HG02884 (cell line): Measurements from ENCODE around the gene PRKAG2.

Experiments used
- ATAC-seq: cut with Tn5 transposase; IDR thresholded peaks from one replicate; pipeline ENCODE4 v1.9.1; 2021; ENCODE audit warnings: mild to moderate bottlenecking, moderate library complexity; ENCODE audit not compliant: unreplicated experiment

The PRKAG2 gene

GRCh38 chr7:151686016-151686766 lies 190.7 kb downstream of the PRKAG2 start:
- no peak for ATAC-seq

DNA sequence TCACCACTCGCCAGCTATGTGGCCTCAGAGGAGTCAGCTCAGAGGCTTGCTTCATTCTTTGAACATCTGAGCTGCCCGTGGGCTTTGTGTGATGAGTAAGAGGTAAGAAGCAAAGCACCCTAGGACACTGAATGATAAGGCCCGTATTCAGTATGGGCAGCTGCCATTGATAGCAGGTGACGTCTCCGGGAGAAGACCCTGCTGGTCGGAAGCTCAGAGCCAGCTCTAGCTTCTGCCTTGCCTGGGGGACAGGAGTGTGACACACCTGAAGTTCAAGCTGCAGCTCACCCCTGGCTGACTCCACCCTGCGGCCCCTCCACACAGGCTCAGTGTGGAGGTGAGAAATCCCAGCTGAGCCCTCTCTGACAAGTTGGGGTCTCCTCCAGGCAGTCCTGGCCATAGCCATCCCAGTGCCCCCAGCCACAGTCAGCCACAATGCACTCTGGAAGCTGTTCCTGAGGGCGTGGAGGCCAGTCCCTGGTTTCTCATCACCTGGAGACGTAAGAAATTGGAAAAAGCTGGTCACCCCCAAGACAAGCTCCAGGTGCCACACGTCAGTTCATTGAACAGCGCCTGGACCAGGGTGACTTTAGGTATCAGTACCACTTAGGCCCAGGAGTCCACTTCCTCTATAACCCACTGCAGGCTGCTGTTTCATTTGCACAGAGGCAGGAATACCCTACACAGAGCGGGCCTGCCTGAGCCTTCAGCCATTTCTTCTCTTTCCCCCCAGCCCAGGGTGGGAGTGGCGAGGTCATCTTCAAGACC lies 192.3 kb downstream of the PRKAG2 start:
- ATAC-seq, result no peak

- ATAC-seq, result no peak
These were observed 193.1 kb downstream of the PRKAG2 start for GRCh38 chr7:151683615-151684407.

GRCh38 chr7:151682831-151683614 lies 193.9 kb downstream of the PRKAG2 start:
- no peak for ATAC-seq

DNA sequence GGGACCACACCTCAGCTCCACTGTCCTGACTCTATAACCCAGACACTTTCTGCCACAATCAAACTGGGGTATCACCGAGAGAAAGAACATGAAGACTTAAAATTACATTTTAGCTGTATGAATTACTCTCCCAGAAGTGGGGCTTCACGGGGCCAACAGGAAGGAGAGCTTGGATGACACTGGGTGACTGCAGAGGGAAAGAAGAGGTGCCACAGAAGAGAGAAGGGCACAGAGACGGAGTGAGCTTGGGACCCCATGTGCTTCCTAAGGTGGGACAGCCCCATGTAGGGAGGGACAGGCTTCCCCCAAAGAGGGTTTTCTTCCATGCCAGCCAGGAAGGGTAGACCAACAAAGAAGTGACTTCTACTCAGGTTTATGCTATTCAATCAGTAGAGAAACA lies 195.2 kb downstream of the PRKAG2 start:
- no peak for ATAC-seq

- no peak for ATAC-seq
These were observed 196.1 kb downstream of the PRKAG2 start for GRCh38 chr7:151680810-151681209.

DNA sequence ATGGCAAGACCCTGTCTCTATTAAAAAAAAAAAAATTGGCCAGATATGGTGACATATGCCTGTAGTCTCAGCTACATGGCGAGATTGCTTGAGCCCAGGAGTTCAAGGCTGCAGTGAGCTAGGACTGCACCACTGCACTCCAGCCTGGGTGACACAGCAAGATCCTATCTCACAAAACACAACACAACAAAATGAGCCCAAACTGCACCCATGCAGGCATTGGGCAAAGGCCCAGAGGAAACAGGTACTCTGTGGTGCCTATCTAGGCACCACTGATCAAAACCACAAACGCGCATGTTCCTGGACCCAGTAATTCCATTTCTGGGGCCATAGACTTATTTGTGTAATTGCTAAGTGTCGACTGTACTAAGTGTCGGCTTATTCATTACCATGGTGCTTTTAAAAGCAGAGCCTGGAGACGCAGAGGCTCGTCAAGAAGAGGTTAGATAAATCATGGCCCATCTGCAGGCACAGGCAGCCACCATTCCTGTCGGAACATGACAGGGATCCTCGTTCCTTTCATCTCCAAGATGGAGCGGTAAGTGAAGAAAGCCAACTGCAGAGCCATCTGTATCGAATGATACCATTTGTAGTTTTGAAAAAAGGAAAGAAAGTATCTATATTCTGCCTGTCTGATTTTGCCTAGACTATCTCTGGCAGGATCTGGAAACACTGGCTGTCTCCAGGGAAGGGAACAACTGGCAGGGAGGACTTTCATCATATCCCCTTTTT lies 196.9 kb downstream of the PRKAG2 start:
- no peak for ATAC-seq

- no peak for ATAC-seq
These were observed 197.7 kb downstream of the PRKAG2 start for GRCh38 chr7:151679071-151679708.

GRCh38 chr7:151678227-151678604 lies 198.7 kb downstream of the PRKAG2 start:
- ATAC-seq, result no peak

- ATAC-seq, result no peak
These were observed 199.2 kb downstream of the PRKAG2 start for GRCh38 chr7:151677581-151678226.

DNA sequence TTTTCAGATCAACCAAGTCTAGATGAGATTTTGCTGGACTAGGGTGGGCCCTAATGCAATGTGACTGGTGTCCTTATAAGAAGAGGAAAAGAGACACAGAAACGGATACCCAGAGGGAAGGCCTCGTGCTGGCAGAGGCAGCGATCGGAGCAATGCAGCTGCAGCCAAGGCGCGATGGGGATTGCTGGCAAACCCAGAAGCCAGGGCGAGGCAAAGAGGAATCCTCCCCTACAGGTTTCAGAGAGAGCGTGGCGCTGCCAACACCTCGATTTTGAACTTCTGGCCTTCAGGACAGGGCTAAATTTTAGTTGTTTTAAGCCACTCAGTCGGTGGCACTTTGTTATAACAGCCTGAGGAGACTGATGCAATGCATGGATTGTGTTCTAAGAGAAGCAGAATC lies 200.2 kb downstream of the PRKAG2 start:
- no peak for ATAC-seq

DNA sequence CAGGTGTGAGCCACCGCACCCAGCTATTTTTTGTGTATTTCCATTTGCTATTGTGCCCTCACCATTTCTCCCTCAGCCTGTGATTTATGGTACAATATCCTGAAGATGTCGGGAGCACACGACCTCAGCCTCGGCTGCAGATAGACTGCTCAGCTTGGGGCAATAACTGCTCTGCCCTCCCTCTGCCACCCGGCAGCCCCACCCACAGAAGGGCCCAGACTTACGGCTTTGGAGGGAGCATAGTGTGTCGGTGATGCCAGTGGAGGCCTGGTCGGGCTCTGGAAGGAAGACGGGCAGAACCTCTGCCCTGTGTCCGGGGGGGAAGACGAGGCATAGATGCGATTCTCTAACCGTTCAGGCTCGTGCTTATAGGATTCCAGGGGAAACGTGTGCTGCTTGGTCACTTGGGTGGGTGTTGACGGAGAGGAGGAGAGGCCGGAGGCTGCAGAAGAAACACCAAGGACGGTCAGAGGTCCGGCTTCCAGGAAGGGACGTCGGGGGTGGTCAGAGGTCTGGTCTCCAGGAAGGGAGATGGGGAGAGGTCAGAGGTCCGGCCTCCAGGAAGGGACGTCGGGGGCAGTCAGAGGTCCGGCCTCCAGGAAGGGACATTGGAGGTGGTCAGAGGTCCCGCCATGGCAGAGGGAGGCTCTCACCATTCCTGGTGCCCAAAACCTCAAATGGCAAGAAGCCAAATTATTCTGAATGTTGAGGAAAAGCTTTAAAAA lies 201.6 kb downstream of the PRKAG2 start:
- no peak for ATAC-seq

DNA sequence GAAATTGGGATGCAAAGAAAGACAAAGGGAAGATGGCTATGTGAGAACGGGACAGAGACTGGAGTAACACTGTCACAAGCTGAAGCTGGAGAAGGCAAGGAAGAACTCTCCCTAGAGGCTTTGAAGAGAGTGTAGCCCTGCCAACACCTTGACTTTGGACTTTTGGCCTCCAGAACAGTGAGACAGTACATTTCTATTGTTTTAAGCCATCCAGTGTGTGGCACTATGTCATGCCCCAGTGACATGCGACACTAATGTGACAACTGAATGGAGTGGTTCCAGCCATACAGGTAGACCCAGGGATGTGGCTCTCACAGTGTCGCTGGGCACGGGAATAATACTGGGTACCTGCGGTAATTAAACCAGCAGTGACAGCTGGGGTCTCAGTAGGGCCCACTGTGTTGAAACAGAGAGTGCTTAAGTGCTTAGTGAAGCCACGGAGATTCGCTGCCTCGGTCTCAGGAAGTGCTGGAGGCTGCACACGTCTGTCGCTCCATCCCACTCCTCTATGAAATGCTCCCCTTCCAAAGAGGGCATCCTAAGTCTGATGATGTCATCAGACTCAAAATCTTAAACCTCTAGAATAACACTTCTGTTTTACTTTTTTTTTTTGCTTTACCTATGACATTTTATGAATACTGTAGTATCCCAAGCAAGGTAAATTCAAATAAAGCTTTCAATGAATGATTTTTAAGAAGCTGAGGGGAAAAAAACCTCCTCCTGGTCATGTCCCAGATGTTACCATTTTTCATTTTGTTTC lies 202.6 kb downstream of the PRKAG2 start:
- no peak for ATAC-seq

GRCh38 chr7:151673216-151673615 lies 203.7 kb downstream of the PRKAG2 start:
- ATAC-seq, result no peak

GRCh38 chr7:151672716-151673115 lies 204.2 kb downstream of the PRKAG2 start:
- no peak for ATAC-seq

DNA sequence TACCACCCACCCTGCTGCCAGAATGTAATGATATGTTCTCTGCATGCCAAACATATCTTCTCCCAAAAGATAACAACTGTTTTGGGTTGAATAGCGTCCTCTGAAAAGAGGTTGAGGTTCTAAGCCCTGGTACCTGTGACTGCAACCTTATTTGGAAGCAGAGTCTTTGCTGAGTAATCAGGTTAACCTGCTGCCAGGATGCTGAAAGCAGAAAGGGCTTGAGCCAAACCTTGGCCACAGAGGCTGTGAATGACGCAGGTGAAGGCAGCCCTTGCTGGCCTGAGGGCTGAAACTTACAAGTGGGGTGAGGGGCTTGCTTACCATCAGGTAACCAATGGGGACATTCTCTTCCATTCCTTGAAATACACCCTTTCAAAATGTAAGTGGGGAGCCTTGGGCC lies 205.4 kb downstream of the PRKAG2 start:
- ATAC-seq, result no peak

DNA sequence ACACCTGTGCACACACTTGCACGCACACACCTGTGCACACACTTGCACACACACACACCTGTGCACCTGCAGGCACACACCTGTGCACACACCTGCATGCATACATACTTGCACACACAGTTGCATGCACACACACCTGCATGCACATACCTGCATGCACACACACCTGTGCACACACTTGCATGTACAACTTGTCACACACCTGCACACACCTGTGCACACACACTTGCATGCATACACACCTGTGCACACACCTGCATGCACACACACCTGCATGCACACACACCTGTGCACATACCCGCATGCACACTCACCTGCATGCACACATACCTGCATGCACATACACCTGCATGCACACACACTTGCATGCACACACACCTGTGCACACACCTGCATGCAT lies 207.2 kb downstream of the PRKAG2 start:
- ATAC-seq, result no peak

GRCh38 chr7:151666886-151667285 lies 210.0 kb downstream of the PRKAG2 start:
- ATAC-seq, result no peak
